Mucosa of stomach (tissue), 1 donor: ENCODE data around the gene PRKG1.

Experiments used
- H3K27me3 ChIP-seq: one replicate; pipeline ENCODE4 v1.7.0; 2013; ENCODE audit warnings: mild to moderate bottlenecking, low read length; ENCODE audit not compliant: control insufficient read depth, insufficient read depth
- H3K36me3 ChIP-seq: one replicate; pipeline ENCODE4 v1.7.0; 2013; ENCODE audit warnings: low read length; ENCODE audit not compliant: control insufficient read depth, insufficient read depth
- H3K4me1 ChIP-seq: one replicate; pipeline ENCODE4 v1.7.0; 2013; ENCODE audit warnings: mild to moderate bottlenecking, low read length; ENCODE audit not compliant: control insufficient read depth, insufficient read depth
- H3K4me3 ChIP-seq: one replicate; pipeline ENCODE4 v1.7.0; 2013; ENCODE audit warnings: low read length
- H3K9ac ChIP-seq: one replicate; pipeline ENCODE4 v1.7.0; 2013; ENCODE audit warnings: mild to moderate bottlenecking, low read length, moderate library complexity
- H3K9me3 ChIP-seq: one replicate; pipeline ENCODE4 v1.7.0; 2013; ENCODE audit warnings: mild to moderate bottlenecking, low read length, moderate library complexity; ENCODE audit not compliant: control insufficient read depth
- donor health status: Pancreatic carcinoma.

Gene PRKG1

DNA sequence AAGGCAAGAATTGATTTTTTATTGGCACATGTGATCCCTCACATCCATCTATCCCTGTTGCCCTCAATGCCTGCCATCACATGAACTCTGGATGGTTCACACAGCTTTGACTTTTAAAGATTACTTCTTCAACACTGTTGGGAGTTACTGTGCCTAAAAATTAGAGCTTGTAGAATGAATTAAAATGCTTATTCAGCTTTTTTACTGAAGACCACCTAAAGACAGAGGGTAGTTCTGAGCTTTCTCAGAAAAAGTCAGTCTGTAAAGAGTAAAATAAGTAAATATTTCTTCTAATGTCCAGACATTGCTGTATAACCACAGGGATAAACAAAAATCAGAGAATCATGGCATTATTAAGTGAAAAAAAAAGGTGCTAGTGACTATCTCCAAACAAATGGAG, 718.4 kb downstream of the PRKG1 start:
- Histone ChIP-seq H3K36me3 (no peaks in the 10 kb centered on the region), H3K4me1 (no peaks in the 10 kb centered on the region), H3K27me3 (no peaks in the 10 kb centered on the region), H3K4me3 (no peak overlapping the region), H3K9ac (no peak overlapping the region), H3K9me3 (no peaks in the 10 kb centered on the region)

DNA sequence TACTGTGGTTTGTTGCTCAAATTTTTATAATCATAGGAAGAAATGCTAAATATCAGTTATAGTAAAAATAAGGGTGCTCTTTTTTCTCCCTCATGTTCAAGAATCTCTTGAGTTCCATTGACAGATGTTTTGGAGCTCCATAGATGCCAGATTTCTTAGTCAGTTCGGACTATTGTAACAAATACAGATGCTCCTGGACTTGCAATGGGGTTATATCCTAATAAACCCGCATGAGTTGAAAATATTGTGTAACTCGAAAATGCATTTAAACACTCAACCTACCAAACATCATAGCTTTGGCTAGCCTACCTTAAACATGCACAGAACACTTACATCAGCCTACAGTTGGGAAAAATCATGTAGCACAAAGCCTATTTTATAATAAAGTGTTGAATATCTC, 725.8 kb downstream of the PRKG1 start:
- no peaks in the 10 kb centered on the region for H3K36me3 ChIP-seq
- H3K4me3 ChIP-seq = no peak overlapping the region
- no peak overlapping the region for H3K9ac ChIP-seq
- H3K27me3 ChIP-seq = no peaks in the 10 kb centered on the region
- no peaks in the 10 kb centered on the region for H3K9me3 ChIP-seq
- no peaks in the 10 kb centered on the region for H3K4me1 ChIP-seq

DNA sequence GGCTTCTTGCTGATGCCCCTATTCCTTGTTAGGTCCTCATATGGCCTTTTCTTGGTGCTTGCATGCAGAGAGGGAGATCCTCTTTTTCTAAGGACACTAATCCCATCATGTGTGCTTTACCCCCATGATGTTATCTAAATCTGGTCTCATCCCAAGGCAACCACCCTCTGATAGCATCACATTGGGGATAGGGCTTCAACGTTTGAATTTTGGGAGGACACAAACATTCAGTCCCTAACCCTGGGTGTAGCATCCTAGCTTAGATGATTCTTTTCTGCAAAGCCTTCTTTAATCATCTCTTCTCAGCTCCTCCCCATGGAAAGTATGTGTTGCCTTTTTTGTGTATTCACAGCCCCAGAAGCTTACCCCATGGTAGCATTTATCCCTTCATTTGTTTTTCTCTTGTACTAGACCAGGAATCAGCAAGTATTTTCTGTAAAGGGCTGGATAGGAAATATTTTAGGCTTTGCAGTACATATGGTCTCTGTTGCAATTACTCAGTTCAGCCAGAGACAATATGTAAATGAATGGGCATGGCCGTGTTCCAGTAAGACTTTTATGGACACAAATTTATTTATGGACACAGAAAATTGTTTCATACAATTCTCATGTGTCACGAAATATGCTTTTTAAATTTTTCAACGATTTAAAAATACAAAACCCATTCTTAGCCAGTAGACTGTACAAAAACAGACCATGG, 726.6 kb downstream of the PRKG1 start:
- Histone ChIP-seq H3K4me1 (no peaks in the 10 kb centered on the region), H3K4me3 (no peak overlapping the region), H3K9me3 (no peaks in the 10 kb centered on the region), H3K36me3 (no peaks in the 10 kb centered on the region), H3K9ac (no peak overlapping the region), H3K27me3 (no peaks in the 10 kb centered on the region)

DNA sequence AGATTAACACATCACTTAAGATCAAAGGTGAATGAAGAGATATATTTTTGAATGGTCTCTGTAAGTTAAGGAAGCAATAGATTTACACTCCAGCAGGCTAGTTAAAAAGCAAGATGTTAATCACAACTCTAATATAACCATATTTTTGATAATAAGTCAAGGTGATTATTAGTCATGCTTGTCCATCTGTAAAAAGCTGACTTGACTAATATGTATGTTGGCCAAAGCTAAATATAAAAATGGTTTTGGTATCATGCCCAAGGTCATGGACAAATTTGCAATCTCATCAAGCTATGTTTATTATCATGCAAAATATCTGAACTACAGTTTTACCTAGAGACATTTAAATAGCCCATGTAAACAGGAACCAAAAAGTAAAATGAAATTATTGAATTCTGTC, 727.7 kb downstream of the PRKG1 start:
- no peak overlapping the region for H3K4me3 ChIP-seq
- no peaks in the 10 kb centered on the region for H3K36me3 ChIP-seq
- no peaks in the 10 kb centered on the region for H3K9me3 ChIP-seq
- no peak overlapping the region for H3K9ac ChIP-seq
- H3K27me3 ChIP-seq = no peaks in the 10 kb centered on the region
- H3K4me1 ChIP-seq = no peaks in the 10 kb centered on the region

DNA sequence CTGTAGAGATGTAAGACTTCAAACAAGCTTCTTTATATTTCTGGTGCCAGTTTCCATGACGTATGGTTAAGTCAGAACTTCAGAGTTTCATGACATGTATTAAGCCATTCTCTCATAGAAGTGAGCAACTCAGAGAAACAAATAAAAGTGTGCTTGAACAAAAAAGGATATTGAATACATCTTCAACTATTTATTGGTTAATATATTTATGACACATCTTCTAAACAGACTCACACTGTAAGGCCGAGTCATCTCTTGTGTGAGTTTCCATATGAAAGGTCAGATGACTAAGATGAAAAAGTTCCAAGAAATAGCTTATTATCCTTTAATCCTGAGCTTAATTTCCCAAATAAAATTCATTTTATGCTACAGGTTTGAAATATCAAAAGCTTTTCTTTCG, 730.6 kb downstream of the PRKG1 start:
- H3K27me3 ChIP-seq = no peaks in the 10 kb centered on the region
- no peaks in the 10 kb centered on the region for H3K36me3 ChIP-seq
- H3K9ac ChIP-seq = no peak overlapping the region
- no peaks in the 10 kb centered on the region for H3K4me1 ChIP-seq
- no peak overlapping the region for H3K4me3 ChIP-seq
- H3K9me3 ChIP-seq = no peaks in the 10 kb centered on the region

DNA sequence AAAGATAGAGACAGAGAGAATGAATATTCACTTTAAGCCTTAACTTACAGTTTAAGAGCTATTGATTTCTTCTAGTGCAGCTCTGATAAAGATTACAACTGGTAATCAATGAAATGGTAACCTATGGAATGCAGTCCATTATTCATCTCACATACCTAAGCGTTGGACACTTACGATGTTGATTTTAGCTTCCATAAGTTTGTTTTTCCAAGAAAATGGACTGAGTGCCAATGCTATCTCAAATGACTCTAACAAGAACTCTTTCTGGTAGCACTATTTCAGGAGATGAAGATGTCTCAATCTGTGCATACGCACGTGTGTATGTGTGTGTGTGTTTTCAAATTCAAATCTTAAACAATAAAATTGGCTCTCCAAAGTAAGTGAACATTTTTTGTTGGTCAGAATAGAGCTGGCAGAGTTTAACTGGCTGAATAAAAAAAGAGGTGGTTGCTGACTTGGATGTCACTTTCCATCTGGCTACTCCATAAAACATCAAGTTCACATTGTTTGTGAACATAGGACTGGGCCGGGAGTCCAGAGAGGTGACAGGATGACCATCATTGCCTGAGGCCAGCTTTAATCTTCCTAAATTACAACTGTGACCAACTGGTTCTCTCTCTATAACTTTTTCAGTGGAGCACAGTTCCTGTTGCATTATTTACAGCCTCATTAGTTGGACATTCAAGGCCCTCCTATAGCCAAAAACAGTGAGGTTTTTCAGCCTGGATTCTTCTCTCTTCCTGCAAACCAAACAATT, 732.0 kb downstream of the PRKG1 start:
- no peak overlapping the region for H3K4me3 ChIP-seq
- H3K4me1 ChIP-seq = no peaks in the 10 kb centered on the region
- H3K27me3 ChIP-seq = no peaks in the 10 kb centered on the region
- no peak overlapping the region for H3K9ac ChIP-seq
- no peaks in the 10 kb centered on the region for H3K9me3 ChIP-seq
- H3K36me3 ChIP-seq = no peaks in the 10 kb centered on the region

DNA sequence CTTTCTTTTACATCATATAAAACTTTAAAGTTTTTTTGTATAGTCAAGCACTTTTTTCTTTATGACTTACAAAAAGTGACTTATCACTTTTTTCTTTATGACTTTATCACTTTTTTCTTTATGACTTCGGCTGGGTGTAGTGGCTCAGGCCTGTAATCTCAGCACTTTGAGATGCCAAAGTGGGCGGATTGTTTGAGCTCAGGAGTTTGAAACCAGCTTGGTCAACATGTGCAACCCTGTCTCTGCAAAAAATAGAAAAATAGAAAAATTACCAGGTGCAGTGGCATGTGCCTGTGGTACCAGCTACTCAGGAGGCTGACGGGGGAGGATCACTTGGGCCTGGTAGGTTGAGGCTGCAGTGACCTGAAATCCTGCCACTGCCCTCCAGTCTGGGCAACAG, 733.9 kb downstream of the PRKG1 start:
- H3K36me3 ChIP-seq = no peaks in the 10 kb centered on the region
- no peaks in the 10 kb centered on the region for H3K27me3 ChIP-seq

DNA sequence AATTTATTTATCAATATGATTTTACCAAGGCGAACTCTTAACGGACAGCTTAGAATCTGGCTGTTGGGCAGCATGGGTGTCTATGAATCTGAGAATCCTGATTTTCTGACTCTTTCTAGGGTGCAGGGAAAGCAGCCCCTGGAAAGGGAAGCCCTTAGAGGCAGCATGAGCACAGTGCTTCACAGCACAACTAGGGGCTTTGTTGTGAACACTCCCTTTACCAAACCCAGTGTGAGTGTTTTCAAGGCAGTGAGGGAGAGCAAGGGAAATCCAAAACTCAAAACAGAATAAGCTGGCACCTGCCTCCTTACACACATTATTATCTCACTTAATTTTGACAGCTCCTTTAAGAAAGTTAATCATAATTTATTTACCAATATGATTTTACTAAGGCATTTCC, 741.4 kb downstream of the PRKG1 start:
- H3K27me3 ChIP-seq = no peaks in the 10 kb centered on the region
- H3K9ac ChIP-seq = no peak overlapping the region
- H3K9me3 ChIP-seq = no peaks in the 10 kb centered on the region
- H3K36me3 ChIP-seq = no peaks in the 10 kb centered on the region
- H3K4me1 ChIP-seq = peaks cover 3% of the 10 kb centered on the region
- no peak overlapping the region for H3K4me3 ChIP-seq

More for the DNA sequence above, 733.9 kb downstream of the PRKG1 start:
- no peak overlapping the region for H3K4me3 ChIP-seq
- H3K9ac ChIP-seq = no peak overlapping the region
- H3K4me1 ChIP-seq = no peaks in the 10 kb centered on the region
- no peaks in the 10 kb centered on the region for H3K9me3 ChIP-seq

DNA sequence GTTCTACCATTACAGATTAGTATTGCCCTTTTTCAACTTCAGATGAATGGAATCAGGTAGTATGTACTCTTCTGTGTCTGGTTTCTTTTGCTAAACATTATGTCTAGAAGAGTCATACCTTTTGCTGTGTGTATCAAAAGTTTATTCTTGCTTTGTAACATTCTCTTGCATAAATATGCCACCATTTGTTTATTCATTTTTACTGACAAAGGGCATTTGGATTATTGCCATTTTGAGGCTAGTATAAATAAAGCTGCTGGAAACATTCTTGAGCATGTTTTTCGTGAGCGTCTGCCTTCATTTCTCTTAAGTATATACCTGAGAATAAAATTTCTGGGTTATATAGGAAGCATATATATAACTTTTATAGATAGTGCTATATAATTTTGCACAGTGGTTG, 746.8 kb downstream of the PRKG1 start:
- H3K36me3 ChIP-seq = no peaks in the 10 kb centered on the region
- no peak overlapping the region for H3K4me3 ChIP-seq
- no peak overlapping the region for H3K9ac ChIP-seq
- H3K9me3 ChIP-seq = no peaks in the 10 kb centered on the region
- no peaks in the 10 kb centered on the region for H3K27me3 ChIP-seq
- H3K4me1 ChIP-seq = peaks cover 3% of the 10 kb centered on the region

DNA sequence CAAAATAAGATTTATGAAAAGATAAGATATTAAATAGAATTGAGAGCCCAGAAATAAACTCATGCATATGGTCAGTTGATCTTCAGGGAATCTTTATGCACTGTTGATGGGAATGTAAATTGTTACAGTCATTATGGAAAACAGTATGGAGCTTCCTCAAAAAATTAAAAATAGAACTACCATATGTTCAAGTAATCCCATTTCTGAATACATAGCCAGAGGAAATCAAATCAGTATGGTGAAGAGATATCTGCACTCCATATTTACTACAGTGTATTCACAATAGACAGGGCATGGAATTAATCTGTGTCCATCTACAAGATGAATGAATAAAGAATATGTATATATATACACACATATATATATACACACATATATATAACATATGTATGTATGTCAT, 747.5 kb downstream of the PRKG1 start:
- H3K36me3 ChIP-seq = no peaks in the 10 kb centered on the region
- H3K9me3 ChIP-seq = no peaks in the 10 kb centered on the region
- no peaks in the 10 kb centered on the region for H3K27me3 ChIP-seq
- H3K4me1 ChIP-seq = peaks cover 3% of the 10 kb centered on the region
- H3K9ac ChIP-seq = no peak overlapping the region
- no peak overlapping the region for H3K4me3 ChIP-seq

DNA sequence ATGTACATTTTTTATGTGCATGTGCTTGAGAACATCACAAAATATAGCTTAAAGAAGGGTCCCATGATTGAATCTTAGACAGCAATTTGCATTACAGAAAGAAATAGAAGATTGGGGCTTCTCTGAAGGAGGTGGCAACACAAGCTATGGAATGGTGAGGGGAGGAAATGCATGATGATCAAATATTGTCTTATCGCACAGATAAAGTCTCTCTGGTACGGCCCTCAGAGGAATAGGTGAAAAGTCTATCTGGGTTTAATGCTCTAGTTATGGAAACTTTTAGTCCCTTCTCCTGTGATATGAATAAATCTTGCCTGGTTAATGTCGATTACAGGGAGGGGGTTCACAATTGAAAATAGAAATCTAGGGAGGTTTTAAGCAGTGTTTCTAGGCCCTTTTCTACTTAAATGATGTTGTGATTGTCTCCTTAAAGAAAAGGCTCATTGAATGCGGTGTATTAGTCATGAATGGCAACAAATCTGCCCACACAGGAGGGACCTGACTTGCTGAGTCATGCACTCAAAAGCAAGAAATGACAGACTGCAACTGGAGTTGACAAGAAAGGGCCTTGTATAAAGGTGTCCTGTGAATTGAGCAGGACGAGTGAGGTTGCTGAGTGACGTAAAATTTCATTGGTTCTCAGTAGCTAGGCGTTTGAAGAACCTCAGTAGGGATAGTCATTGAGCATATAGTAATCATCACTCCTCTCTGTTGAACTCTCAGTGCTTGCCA, 758.5 kb downstream of the PRKG1 start:
- Histone ChIP-seq H3K4me3 (no peak overlapping the region), H3K9me3 (no peaks in the 10 kb centered on the region), H3K4me1 (no peaks in the 10 kb centered on the region), H3K9ac (no peak overlapping the region), H3K27me3 (no peaks in the 10 kb centered on the region), H3K36me3 (no peaks in the 10 kb centered on the region)

DNA sequence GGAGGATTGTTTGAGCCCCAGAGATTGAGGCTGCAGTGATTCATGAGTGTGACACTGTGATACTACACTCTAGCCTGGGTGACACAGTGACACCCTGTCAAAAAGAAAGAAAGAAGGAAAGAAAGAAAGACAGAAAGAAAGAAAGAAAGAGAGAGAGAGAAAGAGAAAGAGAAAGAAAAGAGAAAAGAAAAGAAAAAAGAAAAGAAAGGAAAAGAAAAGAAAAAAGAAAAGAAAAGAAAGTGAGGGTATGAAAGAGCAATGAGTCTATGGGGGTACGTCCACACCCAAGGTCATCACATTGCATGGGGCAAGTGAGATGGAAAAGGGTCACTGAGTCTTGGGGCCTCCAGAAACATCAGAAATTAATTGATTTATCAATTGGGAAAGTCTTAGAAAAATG, 760.3 kb downstream of the PRKG1 start:
- no peak overlapping the region for H3K9ac ChIP-seq
- no peaks in the 10 kb centered on the region for H3K9me3 ChIP-seq
- H3K4me3 ChIP-seq = no peak overlapping the region
- H3K4me1 ChIP-seq = no peaks in the 10 kb centered on the region
- no peaks in the 10 kb centered on the region for H3K36me3 ChIP-seq
- H3K27me3 ChIP-seq = no peaks in the 10 kb centered on the region
